ENCODE results near the gene CELSR1.
A peak's percentile ranks its signal among the peaks of the same experiment; 100 is the strongest.

CELSR1 gene

GRCh38 chr22:46575911-46576555 lies 38.6 kb upstream of the CELSR1 start:
- no peak for DNase-seq

GRCh38 chr22:46574993-46575910 lies 37.8 kb upstream of the CELSR1 start:
- no peak overlapping the region for H3K27ac ChIP-seq (ENCODE audit: low read length)

More at GRCh38 chr22:46575911-46576555, 38.6 kb upstream of the CELSR1 start:
- peaks cover 4% of the 10 kb centered on the region; the same call in 1 of the 2 replicates for H3F3A ChIP-seq (ENCODE audit: insufficient read depth, low read length)
- no peaks in the 10 kb centered on the region for H3K9me2 ChIP-seq (replicated peaks; ENCODE audit: insufficient read depth, low read length)
- TF ChIP-seq EZH2phosphoT487 (IDR thresholded peaks at IDR 0.05; ENCODE audit: low read length) (no peak), CTCF (IDR thresholded peaks at IDR 0.05; ENCODE audit: low read length) (no peak), EZH2 (optimal IDR thresholded peaks at IDR 0.05; ENCODE audit: low read depth, low read length) (no peak)
- no peaks in the 10 kb centered on the region for H3K36me3 ChIP-seq (replicated peaks; ENCODE audit: insufficient read depth, low read length)
- peaks cover 15% of the 10 kb centered on the region; the same call in 1 of the 2 replicates for H3K4me1 ChIP-seq (ENCODE audit: low read length)
- H3K9ac ChIP-seq (ENCODE audit: low read length), result no peak overlapping the region; the same call in 1 of the 2 replicates
- H3K27me3 ChIP-seq (replicated peaks; ENCODE audit: insufficient read depth, low read length), result peaks cover 6% of the 10 kb centered on the region; the same call in 1 of the 2 replicates
- H4K20me1 ChIP-seq (ENCODE audit: insufficient read depth, low read length), result no peaks in the 10 kb centered on the region
- peak overlapping the region; percentile 86 for H2AFZ ChIP-seq (ENCODE audit: low read length)
- no peaks in the 10 kb centered on the region for H3K9me3 ChIP-seq (replicated peaks; ENCODE audit: insufficient read depth, low read length)
- H3K79me2 ChIP-seq (ENCODE audit: low read length), result peaks cover 4% of the 10 kb centered on the region
- peak overlapping the region; percentile 48; the same call in 1 of the 2 replicates for H3K4me3 ChIP-seq (ENCODE audit: low read length)
- H3K27ac ChIP-seq (ENCODE audit: low read length), result no peak overlapping the region
- H3K4me2 ChIP-seq (ENCODE audit: low read depth, low read length), result peak overlapping the region; percentile 73

More at GRCh38 chr22:46574993-46575910, 37.8 kb upstream of the CELSR1 start:
- TF ChIP-seq EZH2phosphoT487 (IDR thresholded peaks at IDR 0.05; ENCODE audit: low read length), result no peak
- TF ChIP-seq CTCF (IDR thresholded peaks at IDR 0.05; ENCODE audit: low read length), result no peak
- no peak for TF ChIP-seq EZH2 (optimal IDR thresholded peaks at IDR 0.05; ENCODE audit: low read depth, low read length)
- H4K20me1 ChIP-seq (ENCODE audit: insufficient read depth, low read length), result no peaks in the 10 kb centered on the region
- no peak overlapping the region for H3K4me2 ChIP-seq (ENCODE audit: low read depth, low read length)
- H3K9me2 ChIP-seq (replicated peaks; ENCODE audit: insufficient read depth, low read length), result no peaks in the 10 kb centered on the region
- peaks cover 15% of the 10 kb centered on the region; the same call in 1 of the 2 replicates for H3K4me1 ChIP-seq (ENCODE audit: low read length)
- H3F3A ChIP-seq (ENCODE audit: insufficient read depth, low read length), result peaks cover 4% of the 10 kb centered on the region; the same call in 1 of the 2 replicates
- H3K9me3 ChIP-seq (replicated peaks; ENCODE audit: insufficient read depth, low read length), result no peaks in the 10 kb centered on the region
- no peak overlapping the region for H2AFZ ChIP-seq (ENCODE audit: low read length)
- H3K36me3 ChIP-seq (replicated peaks; ENCODE audit: insufficient read depth, low read length), result no peaks in the 10 kb centered on the region
- no peak overlapping the region for H3K9ac ChIP-seq (ENCODE audit: low read length)
- H3K4me3 ChIP-seq (ENCODE audit: low read length), result no peak overlapping the region
- peak; percentile 16 for DNase-seq
- H3K79me2 ChIP-seq (ENCODE audit: low read length), result peaks cover 4% of the 10 kb centered on the region
- peaks cover 14% of the 10 kb centered on the region; the same call in 1 of the 2 replicates for H3K27me3 ChIP-seq (replicated peaks; ENCODE audit: insufficient read depth, low read length)
